Activated naive CD8-positive, alpha-beta T cell (primary cell): ENCODE results near the gene TNNT2.

Experiments
- H3K27ac Mint-ChIP-seq: one replicate; pipeline ENCODE4 v1.8.0; 2021; ENCODE audit warnings: mixed read lengths
- H3K27me3 Mint-ChIP-seq: one replicate; pipeline ENCODE4 v1.8.0; 2021; ENCODE audit warnings: mixed read lengths
- H3K36me3 Mint-ChIP-seq: one replicate; pipeline ENCODE4 v1.8.0; 2021; ENCODE audit warnings: mixed read lengths
- H3K4me1 Mint-ChIP-seq: one replicate; pipeline ENCODE4 v1.8.0; 2021; ENCODE audit warnings: low read depth, mixed read lengths
- H3K4me3 Mint-ChIP-seq: one replicate; pipeline ENCODE4 v1.8.0; 2021; ENCODE audit warnings: mild to moderate bottlenecking, mixed read lengths
- H3K9me3 Mint-ChIP-seq: one replicate; pipeline ENCODE4 v1.8.0; 2021; ENCODE audit warnings: low read depth, mixed read lengths

The TNNT2 gene

GRCh38 chr1:201348211-201348566 is 29.3 kb downstream of the TNNT2 start:
- Mint-ChIP-seq H3K4me1 (no peaks in the 10 kb centered on the region), H3K9me3 (no peaks in the 10 kb centered on the region), H3K27ac (no peak overlapping the region), H3K36me3 (no peaks in the 10 kb centered on the region), H3K27me3 (peaks cover 8% of the 10 kb centered on the region), H3K4me3 (no peak overlapping the region)

GRCh38 chr1:201347498-201348210 is 29.8 kb downstream of the TNNT2 start:
- Mint-ChIP-seq H3K4me3 (no peak overlapping the region), H3K27ac (no peak overlapping the region), H3K36me3 (no peaks in the 10 kb centered on the region), H3K9me3 (no peaks in the 10 kb centered on the region), H3K4me1 (no peaks in the 10 kb centered on the region), H3K27me3 (peaks cover 8% of the 10 kb centered on the region)

GRCh38 chr1:201346987-201347386 is 30.5 kb downstream of the TNNT2 start:
- H3K9me3 Mint-ChIP-seq: no peaks in the 10 kb centered on the region
- H3K4me1 Mint-ChIP-seq: no peaks in the 10 kb centered on the region
- no peak overlapping the region for H3K4me3 Mint-ChIP-seq
- peaks cover 8% of the 10 kb centered on the region for H3K27me3 Mint-ChIP-seq
- no peak overlapping the region for H3K27ac Mint-ChIP-seq
- no peaks in the 10 kb centered on the region for H3K36me3 Mint-ChIP-seq

GRCh38 chr1:201346337-201346939 is 31.0 kb downstream of the TNNT2 start:
- Mint-ChIP-seq H3K9me3 (no peaks in the 10 kb centered on the region), H3K4me1 (no peaks in the 10 kb centered on the region), H3K27me3 (peaks cover 8% of the 10 kb centered on the region), H3K4me3 (no peak overlapping the region), H3K36me3 (no peaks in the 10 kb centered on the region), H3K27ac (no peak overlapping the region)

GRCh38 chr1:201345081-201345355 is 32.5 kb downstream of the TNNT2 start:
- Mint-ChIP-seq H3K9me3 (no peaks in the 10 kb centered on the region), H3K27me3 (peaks cover 8% of the 10 kb centered on the region), H3K4me1 (no peaks in the 10 kb centered on the region), H3K27ac (no peak overlapping the region), H3K36me3 (no peaks in the 10 kb centered on the region), H3K4me3 (no peak overlapping the region)

GRCh38 chr1:201344206-201345080 is 33.0 kb downstream of the TNNT2 start:
- no peak overlapping the region for H3K27ac Mint-ChIP-seq
- H3K4me3 Mint-ChIP-seq: no peak overlapping the region
- no peaks in the 10 kb centered on the region for H3K9me3 Mint-ChIP-seq
- H3K36me3 Mint-ChIP-seq: no peaks in the 10 kb centered on the region
- H3K27me3 Mint-ChIP-seq: peaks cover 8% of the 10 kb centered on the region
- no peaks in the 10 kb centered on the region for H3K4me1 Mint-ChIP-seq

GRCh38 chr1:201341377-201341776 is 36.1 kb downstream of the TNNT2 start:
- H3K4me1 Mint-ChIP-seq: no peaks in the 10 kb centered on the region
- H3K4me3 Mint-ChIP-seq: no peak overlapping the region
- no peaks in the 10 kb centered on the region for H3K36me3 Mint-ChIP-seq
- no peak overlapping the region for H3K27ac Mint-ChIP-seq
- H3K9me3 Mint-ChIP-seq: no peaks in the 10 kb centered on the region
- peaks cover 3% of the 10 kb centered on the region for H3K27me3 Mint-ChIP-seq

GRCh38 chr1:201336711-201337450 is 40.6 kb downstream of the TNNT2 start:
- H3K4me1 Mint-ChIP-seq: no peaks in the 10 kb centered on the region
- H3K36me3 Mint-ChIP-seq: no peaks in the 10 kb centered on the region
- peaks cover 3% of the 10 kb centered on the region for H3K27me3 Mint-ChIP-seq
- no peak overlapping the region for H3K27ac Mint-ChIP-seq
- H3K9me3 Mint-ChIP-seq: no peaks in the 10 kb centered on the region
- H3K4me3 Mint-ChIP-seq: no peak overlapping the region

GRCh38 chr1:201335901-201336300 is 41.6 kb downstream of the TNNT2 start:
- no peaks in the 10 kb centered on the region for H3K36me3 Mint-ChIP-seq
- H3K9me3 Mint-ChIP-seq: no peaks in the 10 kb centered on the region
- H3K27ac Mint-ChIP-seq: no peak overlapping the region
- peaks cover 3% of the 10 kb centered on the region for H3K27me3 Mint-ChIP-seq
- no peaks in the 10 kb centered on the region for H3K4me1 Mint-ChIP-seq
- H3K4me3 Mint-ChIP-seq: no peak overlapping the region

- Mint-ChIP-seq H3K4me3 (no peak overlapping the region), H3K27ac (no peak overlapping the region), H3K4me1 (no peaks in the 10 kb centered on the region), H3K9me3 (no peaks in the 10 kb centered on the region), H3K36me3 (no peaks in the 10 kb centered on the region), H3K27me3 (peaks cover 3% of the 10 kb centered on the region)
Observed at GRCh38 chr1:201335174-201335870, 42.2 kb downstream of the TNNT2 start.

GRCh38 chr1:201334325-201335173 is 42.9 kb downstream of the TNNT2 start:
- Mint-ChIP-seq H3K4me1 (no peaks in the 10 kb centered on the region), H3K4me3 (no peak overlapping the region), H3K36me3 (no peaks in the 10 kb centered on the region), H3K27ac (no peak overlapping the region), H3K27me3 (peaks cover 3% of the 10 kb centered on the region), H3K9me3 (no peaks in the 10 kb centered on the region)

- no peaks in the 10 kb centered on the region for H3K9me3 Mint-ChIP-seq
- no peaks in the 10 kb centered on the region for H3K27me3 Mint-ChIP-seq
- H3K4me1 Mint-ChIP-seq: no peaks in the 10 kb centered on the region
- H3K4me3 Mint-ChIP-seq: no peak overlapping the region
- no peak overlapping the region for H3K27ac Mint-ChIP-seq
- H3K36me3 Mint-ChIP-seq: no peaks in the 10 kb centered on the region
Observed at GRCh38 chr1:201332616-201333335, 44.7 kb downstream of the TNNT2 start.

GRCh38 chr1:201332021-201332420 is 45.5 kb downstream of the TNNT2 start:
- Mint-ChIP-seq H3K4me1 (no peaks in the 10 kb centered on the region), H3K4me3 (no peak overlapping the region), H3K27ac (no peak overlapping the region), H3K9me3 (no peaks in the 10 kb centered on the region), H3K27me3 (no peaks in the 10 kb centered on the region), H3K36me3 (no peaks in the 10 kb centered on the region)
